ENCODE results near the gene BRD4. TPM values are rescaled to one million over a fixed set of nuclear protein-coding genes. Genes with fewer than 3 reads are reported as not detected.

The BRD4 gene
- polyA plus RNA-seq, 3 donors = 12.5 to 35.8 (median 23.1) TPM

DNA sequence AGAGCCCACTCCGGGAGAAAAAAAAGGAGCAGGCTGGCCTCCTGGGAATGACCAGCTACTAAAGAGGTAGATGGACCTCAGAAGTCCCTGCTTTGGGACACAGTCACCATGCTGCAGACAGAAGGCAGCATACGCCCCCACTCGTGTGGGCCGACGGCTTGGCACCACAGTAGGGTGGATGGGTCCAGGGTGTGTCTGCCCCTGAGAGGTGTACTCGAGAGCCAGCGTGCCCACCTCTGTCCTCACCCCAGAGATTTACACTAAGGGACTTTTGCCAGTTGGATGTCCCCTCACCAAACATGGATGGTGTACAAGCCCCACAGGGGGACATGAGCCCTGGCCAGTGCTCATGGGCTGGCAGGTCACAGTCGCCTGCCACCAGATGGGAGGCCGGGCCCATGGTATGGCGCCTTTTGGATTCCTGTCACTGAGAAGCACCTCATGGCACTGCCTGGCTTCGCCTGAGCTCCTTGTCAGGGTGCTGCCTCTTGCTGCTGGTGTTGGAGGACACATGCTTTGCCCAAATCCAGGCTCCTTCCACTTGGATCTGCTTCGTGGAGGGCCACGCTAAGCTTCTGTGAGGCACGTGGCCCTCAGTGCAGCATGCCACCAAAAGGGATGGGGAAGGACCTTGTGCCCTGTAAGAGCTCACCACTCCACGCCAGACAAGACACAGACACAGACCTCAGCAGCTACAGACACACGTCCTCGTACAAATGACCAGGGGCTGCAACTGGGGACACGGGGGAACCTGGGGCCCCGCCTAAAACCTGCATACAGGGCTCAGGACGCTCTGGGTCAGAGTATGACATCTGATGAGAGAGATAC, 86.8 kb downstream of the BRD4 start:
- WGBS, 3 donors = 91 to 92% (median 91%) methylated on average over 20 of the region's 20 CpGs

DNA sequence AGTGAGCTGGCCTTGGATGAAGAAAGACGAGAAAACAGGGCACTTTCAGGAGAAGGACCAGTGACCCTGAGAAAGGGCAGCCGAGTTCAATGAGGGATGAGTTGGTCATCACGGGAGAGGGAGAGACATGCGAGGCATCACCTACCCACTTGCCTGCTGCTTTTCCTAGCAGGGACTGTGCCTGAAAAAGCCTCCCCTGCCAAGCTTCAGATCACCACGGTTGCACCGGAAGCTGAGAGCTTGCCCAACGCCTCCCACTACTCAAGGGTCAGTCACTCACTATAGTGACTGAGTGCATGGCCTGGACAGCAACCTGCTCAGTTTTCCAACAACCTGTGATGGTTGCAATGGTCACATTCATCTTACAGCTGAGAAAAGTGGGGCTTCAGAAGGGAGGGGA, 87.5 kb downstream of the BRD4 start:
- no peak overlapping the region for H3K27ac ChIP-seq (ENCODE audit: low read depth, low read length)
- WGBS, 3 donors = 79 to 84% (median 83%) methylated on average over 7 of the region's 7 CpGs

More for the DNA sequence above, 86.8 kb downstream of the BRD4 start:
- H3K27ac ChIP-seq (ENCODE audit: low read depth, low read length) = no peak overlapping the region

DNA sequence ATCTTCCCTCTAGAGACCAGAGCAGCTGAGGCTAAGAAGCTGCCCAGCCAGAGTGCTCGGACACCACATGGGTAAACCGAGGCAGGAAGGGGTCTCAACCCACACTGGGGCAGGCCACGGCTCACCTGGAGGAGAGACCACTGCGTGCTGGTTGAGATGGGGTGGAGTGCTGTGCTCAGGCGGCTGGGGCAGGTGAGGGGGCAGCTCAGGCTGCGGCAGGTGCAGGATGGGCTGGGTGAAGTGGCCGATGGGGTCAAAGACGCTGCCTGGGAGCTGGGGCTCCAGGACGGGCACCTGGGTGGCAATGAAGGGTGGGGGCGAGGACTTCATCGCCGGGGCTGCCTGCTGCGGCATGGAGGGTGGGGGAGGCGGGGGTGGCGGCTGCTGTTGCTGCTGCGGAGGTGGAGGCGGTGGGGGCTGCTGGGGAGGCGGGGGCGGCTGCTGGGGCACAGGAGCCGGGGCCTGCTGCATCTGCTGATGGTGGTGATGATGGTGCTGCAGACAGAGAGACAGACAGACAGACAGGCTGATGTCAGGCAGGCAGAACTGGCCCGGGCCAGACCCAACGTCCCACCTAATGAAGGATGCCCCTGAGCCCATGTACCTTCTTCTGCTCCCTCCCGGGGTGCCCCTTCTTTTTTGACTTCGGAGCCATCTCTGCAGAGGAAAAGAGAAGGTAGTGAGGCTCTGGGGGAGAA, 88.1 kb downstream of the BRD4 start:
- whole genome bisulfite sequencing, 3 donors = 88 to 91% (median 89%) methylated on average over 13 to 24 of the region's 24 CpGs
- H3K27ac ChIP-seq (ENCODE audit: low read depth, low read length) = no peak overlapping the region

DNA sequence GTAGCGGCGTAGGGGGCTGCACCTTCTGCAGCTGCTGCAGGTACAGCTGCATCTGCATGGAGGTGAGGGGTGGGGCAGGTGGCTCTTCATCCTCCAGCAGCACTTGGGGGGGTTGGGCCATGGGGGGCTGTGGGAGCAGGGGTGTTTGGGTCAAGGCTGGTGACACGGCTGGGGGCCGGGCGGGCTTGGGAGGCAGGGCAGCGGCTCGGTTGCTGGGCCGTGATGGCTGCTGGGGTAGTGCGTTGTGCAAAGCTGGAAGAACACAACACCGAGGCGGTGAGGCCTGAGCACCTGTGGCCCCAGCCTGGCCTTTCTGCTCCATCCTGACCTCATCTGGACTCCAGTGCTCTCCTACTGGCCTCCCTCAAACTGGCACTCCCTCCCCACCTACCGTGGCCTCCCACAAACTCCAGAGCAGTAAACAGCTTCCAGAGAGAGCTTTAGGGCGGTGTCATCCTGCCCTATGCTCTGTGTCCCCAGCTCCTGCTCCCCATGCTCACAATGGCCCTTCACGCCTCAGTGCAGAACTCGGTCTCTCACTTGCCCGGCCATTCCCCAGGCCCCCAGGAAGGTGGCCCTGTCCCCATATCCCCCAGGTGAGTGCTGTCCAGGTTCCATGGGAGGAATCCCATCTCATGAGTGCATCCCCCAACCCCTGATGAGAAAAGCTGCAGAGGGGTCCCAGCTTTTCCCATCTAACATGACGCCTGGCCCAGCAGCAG, 88.9 kb downstream of the BRD4 start:
- 93 to 95% (median 94%) methylated on average over 15 to 17 of the region's 17 CpGs for WGBS, 3 donors
- H3K27ac ChIP-seq (ENCODE audit: low read depth, low read length) = no peak overlapping the region

DNA sequence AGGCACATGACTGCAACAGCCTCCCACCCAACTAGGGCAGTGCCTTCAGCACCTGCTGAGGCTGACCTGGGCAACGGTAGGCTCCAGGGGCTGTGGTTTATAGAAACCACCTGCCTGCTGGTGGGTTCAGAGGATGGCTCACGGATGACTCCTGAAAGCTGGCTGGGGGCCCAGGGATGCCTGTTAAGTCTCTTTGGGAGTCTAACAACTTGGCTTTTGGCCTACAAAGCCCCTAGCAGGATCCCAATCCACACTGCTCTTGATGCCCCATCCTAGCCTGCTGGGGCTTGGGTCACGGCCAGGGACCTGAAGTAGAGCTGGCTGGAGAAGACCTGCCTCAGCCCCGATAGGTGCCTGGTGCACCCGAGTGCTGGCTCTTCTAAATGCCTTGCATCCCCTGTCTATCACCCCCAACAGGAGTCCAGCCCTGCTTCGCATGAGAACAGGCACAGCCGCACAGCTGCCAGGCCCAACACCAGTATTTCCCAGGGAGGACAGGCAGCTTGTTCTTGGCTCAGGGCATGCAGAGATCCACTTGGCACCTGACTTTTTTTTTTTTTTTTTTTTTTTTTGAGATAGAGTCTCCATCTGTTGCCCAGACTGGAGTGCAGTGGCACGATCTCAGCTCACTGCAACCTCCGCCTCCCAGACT, 91.0 kb downstream of the BRD4 start:
- no peak overlapping the region for H3K27ac ChIP-seq (ENCODE audit: low read depth, low read length)
- 84 to 90% (median 89%) methylated on average over 9 of the region's 9 CpGs for WGBS, 3 donors

DNA sequence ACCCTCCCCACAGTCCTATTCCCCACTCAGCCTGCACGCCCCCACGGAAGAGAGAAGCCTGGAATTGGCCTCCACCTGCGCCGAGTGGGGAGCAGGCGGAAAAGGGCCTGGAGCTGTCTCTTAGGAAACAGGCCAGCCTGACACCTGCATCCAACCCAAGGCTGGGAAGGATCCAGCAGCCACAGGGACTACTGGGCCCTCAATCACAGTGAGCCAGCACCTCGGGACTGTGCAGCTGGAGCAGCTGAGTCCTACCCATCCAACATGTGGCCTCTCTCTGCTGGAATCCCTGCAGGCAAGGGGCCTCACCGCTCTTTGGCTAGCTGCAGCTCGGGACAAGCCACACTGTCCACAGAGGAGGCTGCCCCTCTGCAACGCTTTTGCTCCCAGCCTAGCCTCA, 91.8 kb downstream of the BRD4 start:
- WGBS, 3 donors = 85 to 95% (median 93%) methylated on average over 9 of the region's 9 CpGs

DNA sequence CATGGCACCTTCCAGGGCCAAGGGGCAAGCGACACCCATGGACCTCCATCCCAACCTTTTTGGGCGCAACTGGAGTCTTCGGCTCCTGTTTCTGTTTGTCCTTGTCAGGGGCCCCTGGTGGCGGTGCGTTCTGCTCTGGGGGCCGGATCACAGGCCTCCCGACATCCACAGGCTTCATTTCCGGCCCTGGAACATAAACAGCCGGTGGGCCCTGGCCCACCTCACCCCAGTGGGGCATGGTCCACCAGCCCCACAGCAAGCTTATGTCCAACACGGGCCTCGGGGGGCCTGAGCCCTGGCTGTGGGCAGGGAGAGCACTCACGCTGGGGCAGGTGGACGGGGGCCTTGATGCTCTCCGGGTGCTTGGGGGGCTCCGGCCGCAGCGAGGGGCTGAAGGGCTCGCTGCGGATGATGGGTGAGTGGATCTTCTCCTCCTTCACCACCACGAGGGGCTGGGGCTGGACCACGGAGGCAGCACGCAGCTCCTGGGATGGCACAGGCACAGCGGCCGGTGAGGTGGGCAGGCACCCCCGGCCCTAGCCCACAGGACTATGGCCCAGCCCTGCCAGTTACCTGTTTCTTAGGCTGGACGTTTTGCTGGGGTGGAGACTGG, 92.9 kb downstream of the BRD4 start:
- 92 to 95% (median 94%) methylated on average over 26 of the region's 26 CpGs for whole genome bisulfite sequencing, 3 donors
- H3K27ac ChIP-seq (ENCODE audit: low read depth, low read length) = no peak overlapping the region

More for the DNA sequence above, 91.8 kb downstream of the BRD4 start:
- H3K27ac ChIP-seq (ENCODE audit: low read depth, low read length) = no peak overlapping the region

DNA sequence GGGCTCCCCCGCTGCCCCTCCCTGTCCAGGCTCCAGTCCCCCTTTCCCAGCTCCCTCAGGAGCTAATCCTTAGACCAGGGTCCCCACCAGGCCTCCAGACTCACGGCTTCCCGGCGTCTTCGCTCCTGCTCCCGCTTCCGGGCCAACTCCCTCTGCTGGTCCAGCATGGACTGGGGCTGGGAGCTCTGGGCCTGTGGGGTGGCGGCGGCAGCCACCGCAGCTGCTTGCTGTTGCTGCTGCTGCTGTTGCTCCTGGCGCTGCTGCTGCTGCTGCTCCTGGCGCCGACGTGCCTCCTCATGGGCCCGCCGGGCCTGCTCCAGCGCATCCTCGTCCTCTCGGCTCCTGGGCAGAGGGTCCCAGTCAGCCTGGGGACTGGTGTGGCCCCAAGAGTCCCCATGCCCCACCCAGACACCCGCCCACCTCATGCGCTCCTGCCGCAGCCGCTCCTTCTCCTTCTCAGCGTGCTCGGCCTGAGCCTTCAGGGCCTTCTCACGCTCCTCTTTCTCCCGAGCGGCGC, 93.6 kb downstream of the BRD4 start:
- WGBS, 3 donors = 85 to 92% (median 86%) methylated on average over 29 of the region's 29 CpGs
- no peak overlapping the region for H3K27ac ChIP-seq (ENCODE audit: low read depth, low read length)

DNA sequence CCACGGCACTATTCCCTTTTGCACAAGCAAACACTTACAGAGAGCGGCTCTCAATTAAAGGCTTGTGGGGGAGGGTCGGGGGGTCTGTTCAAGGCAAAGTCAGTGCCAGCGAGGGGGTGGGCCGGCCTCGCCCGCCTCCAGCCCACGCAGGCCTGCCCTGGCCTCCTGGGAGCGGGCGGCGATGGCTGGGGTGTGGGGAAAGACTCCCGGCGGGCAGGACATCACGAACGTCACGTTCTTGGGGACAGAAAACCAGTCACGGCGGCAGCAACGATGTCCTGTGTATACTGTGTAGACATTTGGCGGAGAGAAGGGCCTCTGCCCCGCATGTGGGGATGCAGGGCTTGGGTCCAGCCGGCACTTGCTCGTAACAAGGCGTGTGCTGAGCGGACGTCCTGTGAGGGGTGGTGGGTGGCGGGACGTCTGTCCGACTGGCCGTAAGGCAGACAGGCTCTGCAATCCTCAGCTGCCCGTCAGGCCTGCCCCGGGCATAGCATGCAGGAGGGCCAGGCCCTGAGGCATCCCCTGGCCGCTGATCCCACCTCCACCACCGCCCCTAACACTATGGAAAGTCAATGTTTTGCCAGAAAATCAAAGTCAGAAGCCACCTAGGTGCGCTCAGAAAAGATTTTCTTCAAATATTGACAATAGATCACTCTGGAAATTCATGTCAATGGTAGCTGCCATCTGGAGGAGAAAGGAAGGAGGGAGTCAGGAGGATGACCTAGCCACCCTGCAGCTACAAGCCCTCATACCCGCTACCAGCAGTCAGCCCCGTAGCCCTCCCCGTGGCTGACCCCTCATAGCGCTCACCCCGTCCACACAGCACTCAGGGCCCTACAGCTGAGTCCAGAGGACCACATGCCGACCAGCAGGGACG, 94.3 kb downstream of the BRD4 start:
- H3K27ac ChIP-seq (ENCODE audit: low read depth, low read length) = no peak overlapping the region
- 87 to 89% (median 89%) methylated on average over 42 of the region's 42 CpGs for WGBS, 3 donors

DNA sequence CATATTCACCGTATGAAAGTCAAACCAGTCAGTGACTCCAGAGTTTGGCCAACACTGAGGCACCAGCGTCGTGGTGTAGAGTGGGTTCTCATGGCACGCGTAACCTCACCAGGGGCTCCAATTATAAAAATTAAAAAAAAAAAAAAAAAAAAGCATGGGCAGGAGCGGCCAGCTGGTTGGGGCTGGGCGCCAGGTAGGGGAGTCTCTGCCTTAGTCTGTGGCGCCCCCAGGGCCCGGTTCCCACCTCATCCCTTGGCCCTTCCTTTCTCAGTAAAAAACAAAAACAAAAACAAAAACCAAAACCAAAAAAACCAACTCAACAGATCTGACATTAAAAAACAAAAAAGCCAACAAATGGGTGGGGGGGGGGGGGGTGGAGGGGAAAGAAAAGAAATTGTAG, 95.5 kb downstream of the BRD4 start:
- 90 to 94% (median 91%) methylated on average over 9 of the region's 9 CpGs for WGBS, 3 donors

DNA sequence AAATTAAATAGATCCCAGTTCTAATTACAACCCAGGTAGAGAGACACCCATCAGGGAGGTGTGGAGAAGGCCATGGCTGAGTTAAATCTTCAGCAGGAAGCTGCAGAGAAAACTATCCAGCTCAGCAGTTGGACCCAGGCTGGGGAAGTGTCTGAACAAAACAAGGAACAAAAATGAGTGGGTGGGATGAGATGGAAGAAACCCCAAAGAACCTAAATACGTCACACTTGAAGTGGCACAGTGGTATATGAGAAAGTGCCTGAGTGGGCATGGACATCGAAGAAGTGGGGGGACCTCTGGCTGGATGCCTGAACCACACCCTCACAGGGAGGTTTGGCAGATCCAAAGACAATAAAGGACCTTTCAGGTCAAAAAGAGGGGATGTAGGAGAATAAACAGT, 96.6 kb downstream of the BRD4 start:
- H3K27ac ChIP-seq (ENCODE audit: low read depth, low read length) = no peak overlapping the region
- 64 to 87% (median 73%) methylated on average over 2 of the region's 2 CpGs for WGBS, 3 donors

More for the DNA sequence above, 95.5 kb downstream of the BRD4 start:
- no peak overlapping the region for H3K27ac ChIP-seq (ENCODE audit: low read depth, low read length)

DNA sequence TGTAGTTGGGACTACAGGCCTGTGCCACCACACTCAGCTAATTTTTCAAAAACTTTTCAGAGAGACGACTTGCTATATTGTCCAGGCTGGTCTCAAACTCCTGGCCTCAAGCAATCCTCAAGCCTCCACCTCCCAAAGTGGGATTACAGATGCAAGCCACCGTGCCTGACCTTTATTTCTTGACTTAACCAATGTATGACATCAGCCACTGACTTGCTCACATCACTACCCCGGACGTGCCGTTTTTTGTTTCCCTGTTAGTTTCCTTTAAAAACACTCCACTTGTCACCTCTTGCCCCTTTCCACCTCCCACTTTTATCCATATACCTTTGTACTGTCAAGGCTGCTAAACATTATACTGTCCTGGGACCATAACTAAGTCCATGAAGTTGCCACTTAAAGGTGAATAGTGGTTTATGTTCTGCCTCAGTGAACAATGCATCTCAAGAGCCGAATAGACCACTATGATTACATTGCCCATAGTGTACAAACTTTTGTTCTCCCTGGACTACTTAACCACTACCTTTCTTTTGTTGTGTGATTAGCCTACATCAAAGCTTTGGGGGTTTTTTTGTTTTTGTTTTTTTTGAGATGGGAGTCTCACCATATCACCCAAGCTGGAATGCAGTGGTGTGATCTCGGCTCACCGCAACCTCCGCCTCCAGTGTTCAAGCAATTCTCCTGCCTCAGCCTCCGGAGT, 97.8 kb downstream of the BRD4 start:
- H3K27ac ChIP-seq (ENCODE audit: low read depth, low read length) = no peak overlapping the region
- 74 to 81% (median 75%) methylated on average over 10 of the region's 10 CpGs for WGBS, 3 donors

DNA sequence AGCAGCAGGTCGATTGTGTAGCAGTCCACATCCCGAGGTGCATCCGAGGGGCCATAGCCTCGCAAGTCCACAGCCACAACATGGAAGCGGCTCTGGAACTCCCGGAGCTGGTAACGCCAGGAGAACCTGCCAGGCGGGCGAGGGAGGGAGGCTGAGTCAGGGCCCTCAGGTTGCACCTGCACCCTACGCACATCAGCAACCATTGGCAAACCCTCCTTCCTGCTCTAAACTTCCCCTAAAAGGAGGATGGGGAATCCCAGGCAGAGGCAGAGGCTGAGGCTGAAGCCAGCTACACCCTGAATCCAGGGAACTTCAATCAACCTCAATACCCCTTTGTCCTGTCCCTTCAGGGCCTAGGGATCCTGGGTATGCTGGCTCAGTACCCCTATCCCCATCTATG, 101.1 kb downstream of the BRD4 start:
- 78 to 94% (median 87%) methylated on average over 10 of the region's 10 CpGs for WGBS, 3 donors
- no peak overlapping the region for H3K27ac ChIP-seq (ENCODE audit: low read depth, low read length)

DNA sequence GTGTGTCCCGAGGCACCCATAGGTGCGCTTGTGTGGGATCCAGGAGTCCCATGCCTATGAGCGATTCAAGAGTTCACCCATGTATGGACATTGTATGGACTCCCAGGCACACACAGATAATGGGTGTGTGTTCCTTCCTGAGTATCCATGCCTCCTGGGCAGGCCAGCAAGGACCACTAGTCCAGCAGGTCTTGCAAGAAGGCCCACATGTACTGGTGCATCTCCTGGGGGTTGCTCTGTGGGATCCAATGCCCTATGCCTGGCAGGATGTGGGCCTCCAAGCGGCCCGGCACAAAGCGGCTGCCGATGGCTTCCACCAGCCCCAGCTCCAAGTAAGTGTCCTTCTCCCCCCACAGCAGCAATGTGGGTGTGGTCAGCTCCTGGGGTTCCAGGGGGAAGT, 105.1 kb downstream of the BRD4 start:
- WGBS, 3 donors = 89 to 93% (median 92%) methylated on average over 7 of the region's 7 CpGs
- H3K27ac ChIP-seq (ENCODE audit: low read depth, low read length) = no peak overlapping the region

DNA sequence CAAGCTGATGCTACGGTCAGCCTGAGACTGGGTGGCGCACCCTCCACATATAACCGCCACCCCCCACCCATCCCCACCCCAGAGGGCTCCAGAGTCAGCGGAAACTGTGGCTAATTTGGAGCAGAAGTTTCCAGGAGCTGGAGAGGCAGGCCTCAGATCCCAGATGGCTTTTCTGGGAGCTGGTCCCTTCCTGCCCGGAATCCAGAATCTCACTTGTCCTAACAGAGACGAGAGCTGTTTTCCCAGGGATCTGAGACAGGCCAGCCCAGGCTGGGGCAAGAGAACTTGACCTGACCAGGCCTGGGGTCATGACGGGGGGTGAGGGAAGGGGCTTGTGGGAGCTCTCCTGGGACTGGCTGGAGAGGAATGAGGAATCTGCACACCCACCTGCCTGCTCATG, 106.6 kb downstream of the BRD4 start:
- H3K27ac ChIP-seq (ENCODE audit: low read depth, low read length) = no peak overlapping the region
- 64 to 90% (median 81%) methylated on average over 7 of the region's 7 CpGs for WGBS, 3 donors

DNA sequence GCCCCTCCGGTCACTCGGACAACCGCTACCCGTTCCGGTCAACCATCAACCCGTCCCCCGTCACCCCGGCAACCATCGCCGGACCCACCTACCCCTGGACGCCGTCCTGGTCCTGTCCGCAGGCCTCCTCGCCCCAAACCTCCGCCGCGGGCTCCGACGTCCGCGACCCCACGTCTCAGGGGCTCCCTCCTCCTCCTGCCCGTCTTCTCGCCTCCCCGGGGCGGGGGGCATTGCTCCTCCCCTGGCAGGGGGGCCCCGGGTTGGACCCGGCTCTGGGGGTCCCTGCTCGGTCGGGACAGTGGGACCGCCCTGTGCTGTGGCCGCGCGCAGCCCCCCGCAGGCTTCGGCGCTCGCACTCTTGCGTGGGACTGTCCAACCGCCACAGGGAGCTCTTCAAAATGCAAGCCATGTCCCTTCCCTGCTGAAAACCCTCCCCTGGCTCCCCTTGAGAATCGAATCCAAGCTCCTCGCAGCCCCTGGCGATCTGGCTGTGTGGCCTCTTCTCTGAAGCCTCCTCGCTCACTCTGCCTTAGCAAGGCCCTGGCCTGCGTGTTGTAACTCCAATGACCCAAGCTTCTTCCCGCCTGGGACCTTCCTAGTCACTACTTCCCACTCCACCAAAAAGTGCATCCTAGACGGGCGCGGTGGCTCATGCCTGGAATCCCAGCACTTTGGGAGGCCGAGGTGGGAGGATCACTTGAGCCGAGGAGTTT, 108.5 kb downstream of the BRD4 start:
- no peak overlapping the region for H3K27ac ChIP-seq (ENCODE audit: low read depth, low read length)
- WGBS, 3 donors = 8 to 13% (median 12%) methylated on average over 44 to 51 of the region's 51 CpGs
